VCaP (cell line): Measurements from ENCODE around the gene FAM53B.

ENCODE experiments used
- H3K27ac ChIP-seq: fragments of 450-650 bp; 2 replicates; pipeline ENCODE4 v1.5.1; 2017
- TF ChIP-seq, protein P1 (sequence below): fragments of 450-650 bp; conservative IDR thresholded peaks from 2 replicates; pipeline ENCODE4 v1.5.1; 2017; ENCODE audit warnings: mild to moderate bottlenecking, moderate library complexity

FAM53B gene

DNA sequence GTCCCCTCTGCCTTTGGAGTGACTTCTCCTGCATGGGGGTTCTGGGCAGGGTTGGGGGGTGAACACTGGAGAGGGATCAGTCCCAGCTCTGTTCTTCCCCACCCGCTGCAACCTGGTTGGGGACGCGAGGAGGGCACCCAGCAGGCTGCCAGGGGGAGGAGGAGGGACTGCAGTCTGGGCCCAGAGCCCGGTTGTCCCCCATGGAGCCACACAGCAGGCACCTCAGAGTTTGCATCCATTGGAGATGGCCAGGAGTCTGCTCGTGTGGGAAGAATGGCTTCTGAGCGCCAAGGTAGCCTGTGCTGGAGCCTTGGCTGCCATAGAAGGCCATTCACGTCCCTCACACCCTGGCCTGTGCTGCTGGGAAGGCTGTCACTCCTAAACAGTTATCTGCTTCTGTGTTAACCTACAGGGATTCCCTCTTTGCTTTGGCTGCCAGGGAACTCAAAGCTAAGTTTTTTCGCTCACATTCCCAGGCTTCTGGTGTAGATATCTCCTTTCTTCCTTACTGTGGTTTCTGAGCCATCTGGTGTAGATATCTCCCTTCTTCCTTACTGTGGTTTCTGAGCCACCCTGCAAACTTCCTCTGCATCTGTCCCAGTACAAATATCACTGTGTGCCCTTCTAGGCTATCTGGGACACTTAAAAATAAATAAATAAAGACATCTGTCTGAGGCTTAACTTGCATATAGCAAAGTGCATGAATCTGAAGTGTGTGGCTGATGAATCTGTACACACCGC lies 148.9 kb downstream of the FAM53B start:
- TF ChIP-seq, protein P1, sequence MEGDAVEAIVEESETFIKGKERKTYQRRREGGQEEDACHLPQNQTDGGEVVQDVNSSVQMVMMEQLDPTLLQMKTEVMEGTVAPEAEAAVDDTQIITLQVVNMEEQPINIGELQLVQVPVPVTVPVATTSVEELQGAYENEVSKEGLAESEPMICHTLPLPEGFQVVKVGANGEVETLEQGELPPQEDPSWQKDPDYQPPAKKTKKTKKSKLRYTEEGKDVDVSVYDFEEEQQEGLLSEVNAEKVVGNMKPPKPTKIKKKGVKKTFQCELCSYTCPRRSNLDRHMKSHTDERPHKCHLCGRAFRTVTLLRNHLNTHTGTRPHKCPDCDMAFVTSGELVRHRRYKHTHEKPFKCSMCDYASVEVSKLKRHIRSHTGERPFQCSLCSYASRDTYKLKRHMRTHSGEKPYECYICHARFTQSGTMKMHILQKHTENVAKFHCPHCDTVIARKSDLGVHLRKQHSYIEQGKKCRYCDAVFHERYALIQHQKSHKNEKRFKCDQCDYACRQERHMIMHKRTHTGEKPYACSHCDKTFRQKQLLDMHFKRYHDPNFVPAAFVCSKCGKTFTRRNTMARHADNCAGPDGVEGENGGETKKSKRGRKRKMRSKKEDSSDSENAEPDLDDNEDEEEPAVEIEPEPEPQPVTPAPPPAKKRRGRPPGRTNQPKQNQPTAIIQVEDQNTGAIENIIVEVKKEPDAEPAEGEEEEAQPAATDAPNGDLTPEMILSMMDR = no peak
- no peak overlapping the region for H3K27ac ChIP-seq

DNA sequence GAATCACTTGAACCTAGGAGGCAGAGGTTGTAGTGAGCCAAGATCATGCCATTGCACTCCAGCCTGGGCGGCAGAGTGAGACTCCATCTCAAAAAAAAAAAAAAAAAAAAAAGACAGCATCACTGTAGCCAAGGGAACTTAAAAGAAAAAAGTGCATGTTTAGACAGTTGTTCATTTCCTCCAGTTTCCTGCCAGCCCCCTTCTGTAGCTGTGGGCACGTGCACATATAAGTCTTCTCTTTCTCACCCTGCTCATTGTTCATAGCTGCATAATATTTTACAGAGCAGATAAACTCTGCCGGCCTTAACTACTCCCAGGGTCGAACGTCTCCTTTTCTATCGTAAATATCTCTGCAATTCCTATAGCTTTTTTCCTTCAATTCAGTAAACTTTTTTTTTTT lies 149.9 kb downstream of the FAM53B start:
- H3K27ac ChIP-seq = no peak overlapping the region
- TF ChIP-seq, protein P1 = no peak

DNA sequence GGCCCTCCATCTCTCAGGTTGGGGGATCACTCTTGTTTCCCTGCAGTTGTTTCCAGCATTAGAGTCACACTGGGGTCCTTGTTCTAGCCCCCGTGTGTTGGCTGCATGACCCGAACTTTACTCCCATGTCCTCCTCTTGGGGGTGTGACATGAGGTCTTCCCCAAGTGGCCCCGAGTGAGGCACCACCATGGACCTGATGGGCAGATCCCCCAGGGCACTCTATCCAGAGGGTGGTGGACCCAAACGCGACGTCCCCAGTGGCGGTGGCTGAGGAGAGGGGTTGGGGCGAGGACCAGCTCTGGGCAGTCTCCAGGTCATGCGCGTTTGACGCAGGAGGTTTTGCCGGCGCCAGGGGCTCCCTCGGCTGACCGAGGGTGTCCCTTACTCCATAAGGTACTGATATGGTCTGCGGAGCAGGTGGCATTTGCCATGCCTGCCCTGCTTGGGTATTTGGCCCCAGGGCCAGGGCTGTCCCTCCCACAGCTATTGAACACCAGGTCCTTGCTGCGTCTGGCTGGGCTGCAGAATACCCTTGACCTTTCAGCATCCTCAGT lies 150.7 kb downstream of the FAM53B start:
- TF ChIP-seq, protein P1 = no peak
- no peak overlapping the region for H3K27ac ChIP-seq

DNA sequence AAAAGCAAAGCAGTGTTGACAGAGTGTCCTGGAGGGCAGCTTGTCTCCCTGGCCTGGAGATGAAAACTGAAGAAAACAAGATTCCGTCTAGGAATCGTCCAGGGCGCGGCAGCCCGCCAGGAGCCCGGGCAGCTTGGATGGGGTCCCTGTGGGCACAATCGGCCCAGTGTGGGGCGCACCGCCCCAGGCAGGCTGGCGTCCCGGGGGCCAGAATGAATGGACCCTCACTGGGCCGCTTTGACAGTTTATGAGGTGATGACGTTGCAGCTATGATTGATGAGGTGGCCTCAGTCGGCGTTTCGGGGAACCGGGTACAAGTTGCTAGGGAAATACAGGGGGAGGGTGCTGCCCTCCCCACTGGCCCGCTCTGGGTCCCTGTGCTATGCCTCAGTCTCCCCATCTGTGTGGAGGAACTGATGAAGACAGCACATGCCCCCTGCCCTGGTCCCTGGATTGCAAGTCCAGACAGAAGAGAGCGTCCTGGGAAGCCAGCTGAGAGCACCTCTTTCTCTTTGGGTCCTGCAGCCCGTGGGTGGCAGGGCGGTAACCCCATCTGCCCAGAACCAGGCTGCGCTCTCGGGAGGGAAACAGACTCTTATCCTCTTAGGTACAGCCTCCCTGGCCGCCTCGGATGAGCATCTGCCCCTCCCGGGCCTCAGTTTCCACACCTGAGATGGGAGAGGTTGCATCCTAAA lies 151.3 kb downstream of the FAM53B start:
- TF ChIP-seq, protein P1 = no peak
- H3K27ac ChIP-seq = no peak overlapping the region

DNA sequence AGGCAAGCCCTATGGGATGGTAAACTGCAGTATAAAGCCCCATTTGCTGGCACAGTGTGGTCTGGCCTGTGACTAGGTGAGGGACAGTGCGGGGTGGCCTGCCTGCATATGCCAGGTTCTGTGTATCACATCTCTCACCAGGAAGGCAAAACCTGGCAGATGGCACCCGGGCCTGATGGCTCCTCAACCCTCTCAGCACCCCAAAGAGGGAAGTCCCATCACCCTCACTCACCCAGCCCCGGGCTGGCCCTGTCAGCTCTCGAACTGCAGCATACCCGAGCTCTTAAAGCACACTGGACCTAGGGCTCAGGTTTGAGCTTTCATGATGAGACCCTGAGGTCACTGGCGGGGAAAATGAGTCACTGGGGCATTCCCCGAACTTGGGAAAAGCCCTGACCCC lies 152.1 kb downstream of the FAM53B start:
- TF ChIP-seq, protein P1 = no peak
- no peak overlapping the region for H3K27ac ChIP-seq

DNA sequence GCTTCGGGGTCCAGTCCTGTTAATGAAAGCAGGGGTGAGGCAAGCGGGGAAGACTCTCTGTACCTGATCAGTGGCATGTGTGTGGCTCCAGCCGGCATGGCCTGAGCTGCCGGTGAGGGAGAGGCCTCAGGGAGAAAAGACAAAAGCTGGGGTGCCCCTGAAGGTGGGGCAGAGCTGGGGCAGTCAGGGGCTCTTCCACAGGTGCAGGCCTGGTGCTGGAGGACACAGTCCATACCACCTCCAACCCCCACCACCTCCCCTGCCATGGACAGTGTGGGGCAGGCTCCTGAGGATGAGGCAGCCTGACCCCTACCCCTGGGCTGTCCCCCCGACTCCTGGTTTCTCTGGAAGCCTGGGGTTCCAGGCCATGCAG lies 153.1 kb downstream of the FAM53B start:
- TF ChIP-seq, protein P1 = no peak
- H3K27ac ChIP-seq = peak overlapping the region; percentile 80; the same call in 1 of the 2 replicates
